Measurements from ENCODE around the gene SNAPC4.
"Not testable (repeated sequence)": the region's sequence is repeated elsewhere in the genome, so short reads cannot be mapped to it uniquely, and the experiment has no call there.

Gene SNAPC4

GRCh38 chr9:136433849-136434579 is 34.0 kb upstream of the SNAPC4 start:
- DNase-seq (ENCODE audit: low read depth): no peak

DNA sequence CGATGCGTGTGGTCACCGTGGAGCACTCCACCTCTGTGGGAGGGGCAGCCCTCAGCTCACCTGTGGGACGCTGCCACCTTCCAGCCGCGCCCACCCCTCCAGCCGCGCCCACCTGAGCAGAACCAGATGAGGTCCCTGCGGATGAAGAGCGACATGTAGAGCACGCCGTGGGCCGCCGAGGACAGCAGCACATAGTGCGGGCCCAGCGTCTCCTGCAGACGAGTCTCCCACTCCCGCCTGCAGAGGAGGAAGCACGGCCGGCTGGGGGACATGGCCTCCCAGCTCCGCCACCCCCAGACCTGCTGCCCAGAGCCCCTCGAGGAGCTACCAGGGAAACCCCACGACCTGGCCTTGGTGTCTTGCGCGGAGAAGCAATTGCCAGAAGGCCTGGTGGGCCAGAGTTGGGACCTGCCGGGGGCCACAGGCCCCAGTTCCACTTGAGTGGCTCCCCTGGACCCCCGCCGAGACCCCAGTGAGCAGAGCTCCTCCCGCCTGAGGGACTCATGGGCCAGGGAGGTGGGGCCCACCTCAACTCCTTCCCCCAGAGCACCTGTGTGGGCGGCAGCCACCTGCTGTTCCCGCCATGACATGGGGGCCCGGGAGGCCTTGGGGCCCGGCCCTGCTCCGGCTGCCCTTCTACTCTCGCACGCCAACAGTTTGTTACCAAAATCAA is 33.2 kb upstream of the SNAPC4 start:
- no peak for DNase-seq (ENCODE audit: low read depth)

GRCh38 chr9:136432591-136432990 is 32.6 kb upstream of the SNAPC4 start:
- no peak for DNase-seq (ENCODE audit: low read depth)

GRCh38 chr9:136431782-136432350 is 31.9 kb upstream of the SNAPC4 start:
- no peak for DNase-seq (ENCODE audit: low read depth)

DNA sequence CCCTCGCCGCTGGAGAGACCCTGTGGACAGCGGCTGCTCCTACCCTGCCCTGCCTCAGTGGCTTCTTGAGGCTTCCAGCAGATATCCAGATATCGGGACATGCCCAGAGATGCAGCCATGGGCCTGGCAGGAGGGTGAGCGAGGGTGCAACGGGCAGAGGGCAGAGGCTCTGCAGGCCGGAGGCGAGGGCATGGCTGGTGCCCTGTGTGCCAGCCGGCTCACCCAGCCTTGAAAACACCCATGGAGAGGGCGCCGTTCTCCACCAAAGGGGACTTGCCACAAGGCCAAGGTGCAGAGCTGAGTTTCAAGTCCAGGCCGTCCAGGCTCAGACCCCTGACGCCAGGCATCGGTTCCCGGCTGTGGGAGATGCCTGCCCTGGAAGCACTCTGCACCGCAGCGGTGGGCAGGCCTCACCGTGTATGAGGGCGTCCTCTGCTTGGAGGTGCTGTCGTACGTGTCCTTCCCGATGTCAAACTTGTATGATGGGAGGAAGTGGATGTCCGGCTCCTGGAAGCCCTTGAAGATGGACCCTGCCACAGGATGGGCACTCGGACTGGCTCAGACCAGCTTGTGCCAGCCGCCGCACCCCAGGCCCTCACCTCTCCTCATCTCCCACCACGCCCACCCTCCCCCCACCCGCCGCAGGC is 30.7 kb upstream of the SNAPC4 start:
- DNase-seq (ENCODE audit: low read depth): no peak

DNA sequence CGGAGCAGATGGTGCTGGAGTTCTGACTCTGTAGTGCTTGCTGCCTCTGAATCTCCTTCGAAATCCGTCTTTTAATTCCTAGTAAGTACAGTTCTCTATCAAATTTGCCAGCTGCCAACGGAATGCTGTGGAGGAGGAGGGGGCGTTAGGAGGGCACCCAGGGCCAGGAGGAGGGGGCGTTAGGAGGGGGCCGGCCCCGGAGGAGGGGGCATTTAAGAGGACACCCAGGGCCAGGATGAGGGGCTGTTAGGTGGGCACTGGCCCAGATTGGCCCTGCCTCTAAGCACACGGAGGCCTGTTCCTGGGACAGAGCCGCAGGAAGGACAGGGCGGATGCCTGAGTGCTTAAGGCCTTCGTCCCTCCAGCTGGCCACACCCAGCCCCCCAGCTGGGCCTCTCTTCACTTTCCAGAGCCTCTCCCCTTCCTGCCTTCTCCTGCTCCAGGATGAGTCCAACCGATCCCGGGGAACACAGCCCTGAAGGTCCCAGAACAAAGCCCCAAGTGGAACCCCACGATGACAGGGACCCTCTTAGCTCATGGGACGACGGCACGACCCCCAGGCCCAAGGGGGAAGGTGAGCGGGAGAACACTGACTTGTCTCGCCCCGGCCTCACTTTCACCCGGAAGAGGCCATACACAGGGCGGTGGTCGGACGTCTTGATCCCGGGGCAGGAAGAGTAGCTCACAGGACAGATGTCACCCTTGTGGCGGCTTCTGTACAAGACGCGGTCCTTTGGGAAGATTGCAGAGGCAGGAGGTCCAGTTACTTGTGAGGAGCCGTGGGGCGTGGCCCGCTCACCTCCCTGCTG is 29.9 kb upstream of the SNAPC4 start:
- DNase-seq (ENCODE audit: low read depth): no peak

GRCh38 chr9:136429075-136429628 is 29.2 kb upstream of the SNAPC4 start:
- DNase-seq (ENCODE audit: low read depth): no peak

GRCh38 chr9:136426787-136427186 is 26.8 kb upstream of the SNAPC4 start:
- no peak for DNase-seq (ENCODE audit: low read depth)

- not testable (repeated sequence) for DNase-seq (ENCODE audit: low read depth)
Observed at GRCh38 chr9:136425367-136425766, 25.4 kb upstream of the SNAPC4 start.

GRCh38 chr9:136424750-136425362 is 24.9 kb upstream of the SNAPC4 start:
- peak; percentile 10 for DNase-seq (ENCODE audit: low read depth)

DNA sequence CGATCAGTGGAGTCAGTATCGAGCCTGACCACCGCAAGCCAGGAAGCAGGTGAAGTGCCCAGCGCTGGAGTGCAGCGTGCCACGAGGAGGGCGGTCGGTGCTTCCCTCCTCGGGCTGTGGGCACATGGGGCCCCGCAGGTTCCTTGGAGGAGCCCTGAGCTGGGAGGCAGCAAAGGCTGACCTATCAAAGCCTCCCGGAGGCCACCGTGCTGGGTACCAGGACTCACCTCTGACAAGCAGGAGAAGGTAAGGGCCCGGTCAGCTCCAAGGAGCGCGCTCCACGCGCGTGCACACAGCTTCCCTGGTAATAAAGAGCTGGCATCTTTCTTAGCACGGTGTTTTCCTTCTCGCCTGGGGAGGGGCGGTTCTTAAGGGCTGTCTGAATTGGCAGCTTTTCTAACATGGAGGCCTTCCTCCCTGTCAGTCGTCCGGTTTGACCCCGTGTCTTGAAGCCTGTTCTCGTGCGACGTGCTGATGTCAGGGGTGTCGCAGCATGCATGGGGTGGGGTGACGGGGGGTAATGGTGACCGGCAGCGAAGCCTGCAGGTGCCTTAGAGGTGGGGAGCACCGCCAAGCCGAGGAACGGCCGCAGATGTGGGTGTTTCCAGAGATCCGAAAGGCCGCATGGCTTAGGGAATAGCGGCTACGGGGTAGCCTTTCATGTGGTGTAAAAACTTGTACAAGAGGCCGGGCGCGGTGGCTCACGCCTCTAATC is 23.6 kb upstream of the SNAPC4 start:
- DNase-seq (ENCODE audit: low read depth): no peak

DNA sequence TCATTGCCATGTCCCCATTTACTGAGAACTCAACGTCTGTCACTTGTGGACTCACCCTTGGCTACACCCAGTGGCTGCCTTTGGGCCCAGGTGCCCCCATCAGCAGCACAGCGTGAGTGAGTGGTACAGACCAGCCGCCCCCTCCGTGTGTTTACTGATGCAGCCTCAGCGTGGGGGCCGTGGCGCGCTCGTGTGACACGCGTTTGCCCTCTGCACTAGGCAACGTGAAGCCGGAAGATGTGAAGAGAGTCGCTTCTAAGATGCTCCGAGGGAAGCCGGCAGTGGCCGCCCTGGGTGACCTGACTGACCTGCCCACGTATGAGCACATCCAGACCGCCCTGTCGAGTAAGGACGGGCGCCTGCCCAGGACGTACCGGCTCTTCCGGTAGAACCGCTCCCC is 22.9 kb upstream of the SNAPC4 start:
- no peak for DNase-seq (ENCODE audit: low read depth)

DNA sequence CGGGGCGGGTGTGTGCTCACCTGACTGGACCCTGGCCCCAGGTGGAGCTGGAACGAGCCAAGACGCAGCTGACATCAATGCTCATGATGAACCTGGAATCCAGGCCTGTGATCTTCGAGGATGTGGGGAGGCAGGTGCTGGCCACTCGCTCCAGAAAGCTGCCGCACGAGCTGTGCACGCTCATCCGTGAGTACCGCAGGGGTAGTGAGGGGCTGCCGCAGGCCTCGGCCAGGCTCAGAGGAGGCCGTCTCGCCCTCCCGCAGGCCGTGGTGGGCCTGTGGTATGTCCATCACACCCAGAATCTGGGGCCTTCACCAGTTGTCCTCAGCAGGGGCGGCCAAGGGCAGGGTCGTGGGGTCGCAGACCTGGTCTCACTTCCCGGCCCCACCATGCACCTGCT is 21.8 kb upstream of the SNAPC4 start:
- DNase-seq (ENCODE audit: low read depth): no peak

DNA sequence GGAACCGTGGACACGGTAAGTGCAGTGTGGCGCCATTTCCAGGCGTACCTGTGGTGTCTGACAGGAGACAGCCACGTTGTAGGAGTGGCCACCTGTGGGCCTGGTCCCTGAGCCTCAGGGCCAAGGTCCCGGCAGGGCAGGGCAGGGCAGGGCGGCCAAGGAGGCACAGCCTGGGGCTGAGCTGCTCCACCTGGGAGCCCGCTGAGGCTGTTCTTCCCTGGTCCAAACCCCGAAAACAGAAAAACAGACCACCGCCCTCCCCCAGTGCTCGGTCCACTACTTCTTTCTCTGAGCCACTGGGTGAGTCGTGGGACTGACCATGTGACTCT is 19.1 kb upstream of the SNAPC4 start:
- no peak for DNase-seq (ENCODE audit: low read depth)

- no peak for DNase-seq (ENCODE audit: low read depth)
Observed at GRCh38 chr9:136418182-136419091, 18.5 kb upstream of the SNAPC4 start.

DNA sequence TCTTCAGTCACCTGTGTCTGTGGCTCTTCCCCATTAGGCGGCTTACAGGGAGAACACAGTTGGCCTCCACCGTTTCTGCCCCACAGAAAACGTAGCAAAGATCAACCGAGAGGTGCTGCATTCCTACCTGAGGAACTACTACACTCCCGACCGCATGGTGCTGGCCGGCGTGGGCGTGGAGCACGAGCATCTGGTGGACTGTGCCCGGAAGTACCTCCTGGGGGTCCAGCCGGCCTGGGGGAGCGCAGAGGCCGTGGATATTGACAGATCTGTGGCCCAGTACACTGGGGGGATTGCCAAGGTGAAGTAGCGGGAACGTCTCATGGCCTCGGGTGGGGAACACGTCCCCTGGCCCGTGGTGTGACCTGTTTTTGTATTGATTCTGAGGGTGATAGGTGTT is 16.9 kb upstream of the SNAPC4 start:
- no peak for DNase-seq (ENCODE audit: low read depth)

DNA sequence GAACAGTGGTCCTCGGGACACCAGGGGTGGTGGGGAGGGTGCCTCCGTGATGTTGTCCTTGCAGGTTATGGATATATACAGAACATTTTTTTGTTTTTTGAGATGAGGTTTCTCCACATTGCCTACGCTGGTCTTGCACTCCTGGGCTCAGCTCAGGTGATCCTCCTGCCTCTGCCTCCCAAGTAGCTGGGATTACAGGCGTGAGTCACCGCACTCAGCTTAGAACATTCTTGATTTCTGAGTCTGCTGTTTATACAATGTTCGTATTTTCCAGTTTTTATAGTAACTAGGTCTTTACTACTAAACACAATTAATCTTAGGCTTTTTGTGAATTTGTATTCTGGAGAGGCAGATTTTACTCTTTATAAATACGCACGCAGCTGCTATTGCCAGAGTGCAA is 16.5 kb upstream of the SNAPC4 start:
- no peak for DNase-seq (ENCODE audit: low read depth)

DNA sequence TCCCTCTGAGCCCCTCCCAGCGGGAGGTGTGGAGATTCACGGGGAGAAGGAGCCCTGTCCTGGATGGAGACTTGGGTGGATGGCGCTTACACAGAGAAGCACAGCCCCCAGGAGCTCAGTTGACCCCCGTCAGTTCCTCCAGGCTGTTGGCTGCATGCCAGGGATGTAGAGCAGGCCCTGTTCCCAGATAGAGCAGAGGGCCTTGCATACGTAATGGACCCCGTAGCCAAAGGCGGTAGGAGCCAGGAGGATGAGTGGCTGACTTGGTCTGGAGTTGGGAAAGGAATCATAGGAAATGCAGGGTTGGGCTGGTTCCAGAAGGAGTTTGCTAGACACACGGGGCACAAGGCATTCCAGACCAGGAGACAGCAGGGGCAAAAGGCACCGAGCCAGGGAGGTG is 13.0 kb upstream of the SNAPC4 start:
- DNase-seq (ENCODE audit: low read depth): no peak

DNA sequence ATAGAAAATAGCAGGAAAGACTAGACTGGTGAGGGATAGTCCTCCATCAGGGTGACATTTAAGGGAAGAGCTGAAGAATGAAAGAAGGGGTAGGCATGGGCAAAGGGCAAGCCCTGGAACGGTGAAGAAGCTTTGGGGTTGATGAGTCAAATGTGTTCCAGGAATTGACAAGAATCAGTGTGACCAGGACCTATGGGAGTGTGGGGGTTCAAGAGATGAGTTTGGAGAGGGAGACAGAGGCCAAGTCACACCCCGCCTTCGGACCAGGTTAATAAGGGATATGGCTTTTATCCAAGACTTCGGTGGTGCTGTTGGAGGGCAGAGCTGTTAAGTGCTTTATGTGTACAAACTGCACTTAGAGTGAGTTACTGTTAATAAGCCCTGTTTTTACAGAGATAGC is 11.4 kb upstream of the SNAPC4 start:
- DNase-seq (ENCODE audit: low read depth): no peak

Measured in EH (cell line).